ENCODE data around the gene SQSTM1. TPM values are rescaled to one million over a fixed set of nuclear protein-coding genes. Genes with fewer than 3 reads are reported as not detected.

Gene SQSTM1
- total and polyA plus RNA-seq, 2 donors (not counting 1 experiment from before 2014, with no cell fraction given): 212 to 1,894 TPM

DNA sequence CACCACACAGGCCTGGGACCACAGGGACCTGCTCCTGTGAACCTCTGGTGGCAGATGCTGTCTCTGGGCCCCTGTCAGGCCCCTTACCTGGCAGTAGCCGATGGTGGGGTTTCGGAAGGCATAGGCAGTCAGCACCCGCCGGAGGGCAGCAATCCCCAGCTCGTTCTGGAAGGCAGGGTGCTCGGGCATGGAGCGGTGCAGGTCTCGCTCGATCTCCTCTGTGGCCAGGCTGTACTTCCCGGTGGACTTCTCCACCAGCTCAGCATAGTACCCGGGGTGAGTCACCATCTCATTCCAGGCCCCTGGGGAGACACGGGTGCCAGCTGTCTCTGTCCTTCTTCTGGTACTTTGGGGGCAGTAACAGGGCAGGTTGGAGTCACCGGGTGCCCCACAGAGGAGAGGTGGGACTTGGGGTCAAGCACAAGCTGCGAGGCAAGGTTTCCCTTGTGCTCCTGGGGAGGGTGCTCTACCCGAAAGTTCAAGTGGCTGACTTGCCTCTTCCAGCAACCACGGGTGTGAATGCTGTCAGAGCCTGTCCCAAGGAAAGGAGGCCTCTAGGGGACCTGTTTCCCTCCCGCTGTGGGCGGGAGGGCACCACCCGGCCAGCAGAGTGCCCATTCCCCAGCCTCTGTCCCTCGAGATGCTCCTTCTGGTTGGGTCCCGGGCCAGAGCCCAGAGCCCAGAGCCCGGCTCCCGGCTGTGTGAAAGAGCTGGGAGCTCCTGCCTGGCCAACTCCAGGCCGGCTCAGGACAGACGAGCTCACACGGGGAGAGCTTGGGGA lies 57.7 kb downstream of the SQSTM1 start:
- Histone ChIP-seq H3K27me3 (ENCODE audit: control insufficient read depth, insufficient read depth, low read length) (no peaks in the 10 kb centered on the region), H3K36me3 (ENCODE audit: control insufficient read depth, insufficient read depth, low read length) (peaks cover 17% of the 10 kb centered on the region), H3K27ac (ENCODE audit: insufficient read depth, low read length) (no peak overlapping the region), H3K4me2 (ENCODE audit: extremely low read depth, insufficient read depth, low read length) (no peak overlapping the region), H3K4me3 (replicated peaks in 1 of 4; ENCODE audit: control extremely low read depth in 1 of 4, insufficient read depth in 1 of 4, low read depth in 3 of 4, low read length in 4 of 4) (no peak overlapping the region), H3K9ac (ENCODE audit: insufficient read depth, low read length) (no peak overlapping the region), H2AFZ (ENCODE audit: low read length) (no peak overlapping the region), H3K4me1 (ENCODE audit: control insufficient read depth, extremely low read depth, insufficient read depth, low read length) (no peaks in the 10 kb centered on the region), H3K79me2 (ENCODE audit: control insufficient read depth, insufficient read depth, low read length) (no peaks in the 10 kb centered on the region), H4K20me1 (ENCODE audit: control insufficient read depth, extremely low read depth, insufficient read depth, low read length) (no peaks in the 10 kb centered on the region), H3K9me3 (ENCODE audit: control insufficient read depth, insufficient read depth, low read depth, low read length) (no peaks in the 10 kb centered on the region)
- no peak for DNase-seq (ENCODE audit: low read depth in 2 of 2)
- TF ChIP-seq EZH2 (IDR thresholded peaks at IDR 0.05; ENCODE audit: low read length, missing control alignments): no peak
- TF ChIP-seq, protein P1, sequence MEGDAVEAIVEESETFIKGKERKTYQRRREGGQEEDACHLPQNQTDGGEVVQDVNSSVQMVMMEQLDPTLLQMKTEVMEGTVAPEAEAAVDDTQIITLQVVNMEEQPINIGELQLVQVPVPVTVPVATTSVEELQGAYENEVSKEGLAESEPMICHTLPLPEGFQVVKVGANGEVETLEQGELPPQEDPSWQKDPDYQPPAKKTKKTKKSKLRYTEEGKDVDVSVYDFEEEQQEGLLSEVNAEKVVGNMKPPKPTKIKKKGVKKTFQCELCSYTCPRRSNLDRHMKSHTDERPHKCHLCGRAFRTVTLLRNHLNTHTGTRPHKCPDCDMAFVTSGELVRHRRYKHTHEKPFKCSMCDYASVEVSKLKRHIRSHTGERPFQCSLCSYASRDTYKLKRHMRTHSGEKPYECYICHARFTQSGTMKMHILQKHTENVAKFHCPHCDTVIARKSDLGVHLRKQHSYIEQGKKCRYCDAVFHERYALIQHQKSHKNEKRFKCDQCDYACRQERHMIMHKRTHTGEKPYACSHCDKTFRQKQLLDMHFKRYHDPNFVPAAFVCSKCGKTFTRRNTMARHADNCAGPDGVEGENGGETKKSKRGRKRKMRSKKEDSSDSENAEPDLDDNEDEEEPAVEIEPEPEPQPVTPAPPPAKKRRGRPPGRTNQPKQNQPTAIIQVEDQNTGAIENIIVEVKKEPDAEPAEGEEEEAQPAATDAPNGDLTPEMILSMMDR (conservative IDR thresholded peaks at IDR 0.05 in 1 of 2, IDR thresholded peaks at IDR 0.05 in 1 of 2; ENCODE audit: low read depth in 1 of 2, low read length in 2 of 2): no peak

DNA sequence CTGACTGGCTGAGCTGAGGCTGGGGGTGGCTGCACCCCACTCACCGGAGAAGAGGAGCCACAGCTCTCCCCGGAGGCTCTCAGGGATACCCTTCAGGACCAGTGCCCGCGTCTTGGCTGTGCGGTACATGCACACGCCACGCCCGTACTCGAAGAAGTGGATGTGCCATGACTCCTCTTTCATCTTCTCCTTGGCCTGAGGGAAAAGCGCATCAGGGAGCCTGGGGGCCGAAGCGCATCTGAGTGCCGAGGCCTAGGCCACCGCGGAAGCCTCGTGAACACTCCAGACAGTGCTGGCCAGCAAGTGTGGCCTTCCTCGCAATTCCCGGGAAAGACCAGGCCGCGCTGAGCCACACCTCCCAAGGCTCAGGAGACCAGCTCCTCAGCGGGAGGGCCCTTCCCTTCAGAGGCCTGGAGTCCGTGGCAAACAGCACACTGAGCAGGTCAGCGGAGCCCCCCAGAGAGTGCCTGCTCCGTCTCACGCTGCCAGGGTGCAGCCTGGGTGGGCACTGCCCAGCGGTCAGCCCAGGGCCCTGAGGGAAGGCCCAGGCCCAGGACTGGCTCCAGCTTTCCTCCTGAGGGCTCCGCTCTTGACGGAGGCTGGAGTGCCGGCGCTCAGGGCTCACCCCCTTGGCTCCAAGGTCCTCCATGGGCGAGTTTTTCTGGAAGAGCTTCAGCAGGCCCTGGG lies 58.4 kb downstream of the SQSTM1 start:
- TF ChIP-seq, protein P1 (conservative IDR thresholded peaks at IDR 0.05 in 1 of 2, IDR thresholded peaks at IDR 0.05 in 1 of 2; ENCODE audit: low read depth in 1 of 2, low read length in 2 of 2): no peak
- TF ChIP-seq EZH2 (IDR thresholded peaks at IDR 0.05; ENCODE audit: low read length, missing control alignments): no peak
- H3K9ac ChIP-seq (ENCODE audit: insufficient read depth, low read length): no peak overlapping the region
- no peak overlapping the region for H2AFZ ChIP-seq (ENCODE audit: low read length)
- H3K27ac ChIP-seq (ENCODE audit: insufficient read depth, low read length): no peak overlapping the region
- H3K9me3 ChIP-seq (ENCODE audit: control insufficient read depth, insufficient read depth, low read depth, low read length): no peaks in the 10 kb centered on the region
- H3K4me3 ChIP-seq (replicated peaks in 1 of 4; ENCODE audit: control extremely low read depth in 1 of 4, insufficient read depth in 1 of 4, low read depth in 3 of 4, low read length in 4 of 4): no peak overlapping the region
- no peaks in the 10 kb centered on the region for H3K79me2 ChIP-seq (ENCODE audit: control insufficient read depth, insufficient read depth, low read length)
- H4K20me1 ChIP-seq (ENCODE audit: control insufficient read depth, extremely low read depth, insufficient read depth, low read length): no peaks in the 10 kb centered on the region
- peaks cover 12% of the 10 kb centered on the region for H3K36me3 ChIP-seq (ENCODE audit: control insufficient read depth, insufficient read depth, low read length)
- no peaks in the 10 kb centered on the region for H3K27me3 ChIP-seq (ENCODE audit: control insufficient read depth, insufficient read depth, low read length)
- no peaks in the 10 kb centered on the region for H3K4me1 ChIP-seq (ENCODE audit: control insufficient read depth, extremely low read depth, insufficient read depth, low read length)
- no peak overlapping the region for H3K4me2 ChIP-seq (ENCODE audit: extremely low read depth, insufficient read depth, low read length)
- no peak for DNase-seq (ENCODE audit: low read depth in 2 of 2)

DNA sequence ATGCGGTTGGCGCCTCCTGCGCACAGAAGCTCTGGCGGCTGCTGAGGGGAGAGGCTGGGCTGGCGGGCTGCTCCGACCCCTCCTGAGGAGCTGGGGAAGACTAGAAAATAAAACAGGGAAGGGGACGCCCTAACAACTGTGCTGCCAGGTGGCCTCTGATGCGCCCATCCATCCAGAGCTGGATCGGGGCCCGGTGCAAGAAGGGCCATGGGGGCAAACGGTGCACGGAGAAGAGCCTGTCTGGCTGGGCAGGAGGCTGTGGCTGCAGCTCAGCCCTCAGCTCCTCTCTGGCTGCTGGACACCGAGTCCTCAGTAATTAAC lies 58.9 kb downstream of the SQSTM1 start:
- Histone ChIP-seq H3K4me1 (ENCODE audit: control insufficient read depth, extremely low read depth, insufficient read depth, low read length) (no peaks in the 10 kb centered on the region), H4K20me1 (ENCODE audit: control insufficient read depth, extremely low read depth, insufficient read depth, low read length) (no peaks in the 10 kb centered on the region), H3K4me3 (replicated peaks in 1 of 4; ENCODE audit: control extremely low read depth in 1 of 4, insufficient read depth in 1 of 4, low read depth in 3 of 4, low read length in 4 of 4) (no peak overlapping the region), H3K9ac (ENCODE audit: insufficient read depth, low read length) (no peak overlapping the region), H3K79me2 (ENCODE audit: control insufficient read depth, insufficient read depth, low read length) (no peaks in the 10 kb centered on the region), H3K4me2 (ENCODE audit: extremely low read depth, insufficient read depth, low read length) (no peak overlapping the region), H3K36me3 (ENCODE audit: control insufficient read depth, insufficient read depth, low read length) (peaks cover 12% of the 10 kb centered on the region), H3K9me3 (ENCODE audit: control insufficient read depth, insufficient read depth, low read depth, low read length) (no peaks in the 10 kb centered on the region), H3K27me3 (ENCODE audit: control insufficient read depth, insufficient read depth, low read length) (no peaks in the 10 kb centered on the region), H3K27ac (ENCODE audit: insufficient read depth, low read length) (no peak overlapping the region), H2AFZ (ENCODE audit: low read length) (no peak overlapping the region)
- no peak for DNase-seq (ENCODE audit: low read depth in 2 of 2)
- TF ChIP-seq, protein P1 (conservative IDR thresholded peaks at IDR 0.05 in 1 of 2, IDR thresholded peaks at IDR 0.05 in 1 of 2; ENCODE audit: low read depth in 1 of 2, low read length in 2 of 2): no peak
- TF ChIP-seq EZH2 (IDR thresholded peaks at IDR 0.05; ENCODE audit: low read length, missing control alignments): no peak

All from fibroblast of lung (primary cell).